GM19455 (cell line): ENCODE data around the gene SLC12A4.
"Not testable (repeated sequence)": the region's sequence is repeated elsewhere in the genome, so short reads cannot be mapped to it uniquely, and the experiment has no call there.

Experiments used
- ATAC-seq: cut with Tn5 transposase; IDR thresholded peaks from one replicate; pipeline ENCODE4 v1.9.1; 2021; ENCODE audit not compliant: unreplicated experiment

Gene SLC12A4

DNA sequence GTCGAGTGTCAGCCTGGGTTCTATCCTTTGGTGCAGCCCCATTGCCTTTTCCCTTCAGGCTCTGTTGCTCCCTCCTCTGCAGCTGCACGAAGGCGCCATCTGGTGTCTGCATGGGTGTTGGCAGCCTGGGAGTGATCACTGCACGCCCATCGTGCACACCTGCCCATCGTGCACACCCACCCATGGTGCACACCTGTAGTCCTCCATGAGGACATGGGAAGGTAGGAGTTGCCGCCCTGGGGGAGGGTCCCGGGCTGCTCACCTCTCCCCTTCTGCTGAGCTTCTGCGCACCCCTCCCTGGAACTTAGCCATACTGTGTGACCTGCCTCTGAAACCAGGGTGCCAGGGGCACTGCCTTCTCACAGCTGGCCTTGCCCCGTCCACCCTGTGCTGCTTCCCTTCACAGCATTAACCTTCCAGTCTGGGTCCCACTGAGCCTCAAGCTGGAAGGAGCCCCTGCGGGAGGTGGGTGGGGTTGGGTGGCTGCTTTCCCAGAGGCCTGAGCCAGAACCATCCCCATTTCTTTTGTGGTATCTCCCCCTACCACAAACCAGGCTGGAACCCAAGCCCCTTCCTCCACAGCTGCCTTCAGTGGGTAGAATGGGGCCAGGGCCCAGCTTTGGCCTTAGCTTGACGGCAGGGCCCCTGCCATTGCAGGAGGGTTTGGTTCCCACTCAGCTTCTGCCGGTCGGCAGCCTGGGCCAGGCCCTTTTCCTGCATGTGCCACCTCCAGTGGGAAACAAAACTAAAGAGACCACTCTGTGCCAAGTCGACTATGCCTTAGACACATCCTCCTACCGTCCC, 39.7 kb downstream of the SLC12A4 start:
- ATAC-seq, result no peak

GRCh38 chr16:67928147-67928546, 40.3 kb downstream of the SLC12A4 start:
- ATAC-seq, result no peak

GRCh38 chr16:67927131-67927941, 41.1 kb downstream of the SLC12A4 start:
- no peak for ATAC-seq

DNA sequence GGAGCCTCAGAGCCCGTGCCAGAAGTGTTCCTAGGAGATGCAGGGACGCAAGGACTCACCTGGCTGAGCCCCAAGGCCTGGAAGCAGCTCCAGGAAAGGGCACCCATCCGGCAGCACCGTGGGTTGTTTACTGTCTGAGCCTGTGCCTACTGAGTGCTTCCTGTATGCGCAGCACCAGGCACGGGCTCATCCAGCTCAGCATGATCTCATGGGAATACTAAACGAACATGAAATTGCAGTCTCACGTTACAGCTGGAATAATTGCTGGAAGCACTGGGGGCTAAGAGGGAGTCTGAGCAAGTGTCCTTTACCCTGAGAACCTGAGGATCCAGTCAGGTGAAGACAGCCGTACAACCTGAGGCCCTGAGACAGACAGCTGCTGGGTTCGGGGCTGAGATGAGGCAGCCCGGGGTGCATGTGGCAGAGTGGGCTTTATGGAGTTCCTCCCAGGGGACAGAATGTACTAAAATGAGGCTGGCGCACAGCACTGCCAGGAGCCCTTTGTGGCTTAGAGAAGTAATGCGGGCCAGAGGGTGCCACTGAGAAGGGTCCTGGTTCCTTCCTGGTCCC, 42.2 kb downstream of the SLC12A4 start:
- ATAC-seq, result no peak

DNA sequence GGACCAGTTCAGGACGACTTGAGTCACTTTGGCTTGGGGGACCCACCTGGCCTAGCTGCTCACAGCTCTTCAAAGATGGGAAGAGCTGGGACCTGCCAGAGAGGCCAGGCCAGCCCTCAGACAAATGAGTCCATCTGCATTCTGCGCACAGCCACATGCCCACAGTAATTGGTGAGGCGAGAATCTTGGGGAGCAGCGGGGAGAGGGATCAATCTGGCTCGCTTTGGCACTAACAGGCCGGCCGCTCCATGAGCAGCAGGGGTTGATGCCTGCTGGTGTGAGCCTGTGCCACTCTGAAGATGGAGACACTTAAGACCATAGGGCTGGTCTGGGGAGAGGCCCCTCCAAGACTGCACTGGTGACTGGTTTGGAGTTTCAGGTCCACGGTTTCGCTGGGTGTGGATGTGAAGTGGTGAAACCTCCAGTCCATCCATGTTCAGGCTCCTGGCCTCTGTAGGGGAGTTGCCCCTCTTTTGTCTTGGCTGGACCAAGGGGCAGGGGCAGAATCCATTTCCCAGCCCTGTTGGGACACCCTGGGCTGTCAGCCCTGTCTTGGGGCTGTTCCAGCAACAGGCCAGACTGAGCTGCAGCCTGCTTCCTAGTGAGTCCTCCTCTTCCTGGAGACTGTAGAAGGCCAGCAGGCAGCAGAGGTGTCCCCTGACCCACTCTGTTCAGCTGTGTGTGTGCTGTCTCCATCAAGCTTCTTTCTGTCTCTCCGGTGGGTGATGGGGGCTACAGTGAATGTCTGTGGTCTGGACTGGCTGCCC, 44.1 kb downstream of the SLC12A4 start:
- no peak for ATAC-seq

- ATAC-seq, result no peak
Observed at GRCh38 chr16:67923414-67924116, 44.9 kb downstream of the SLC12A4 start.

DNA sequence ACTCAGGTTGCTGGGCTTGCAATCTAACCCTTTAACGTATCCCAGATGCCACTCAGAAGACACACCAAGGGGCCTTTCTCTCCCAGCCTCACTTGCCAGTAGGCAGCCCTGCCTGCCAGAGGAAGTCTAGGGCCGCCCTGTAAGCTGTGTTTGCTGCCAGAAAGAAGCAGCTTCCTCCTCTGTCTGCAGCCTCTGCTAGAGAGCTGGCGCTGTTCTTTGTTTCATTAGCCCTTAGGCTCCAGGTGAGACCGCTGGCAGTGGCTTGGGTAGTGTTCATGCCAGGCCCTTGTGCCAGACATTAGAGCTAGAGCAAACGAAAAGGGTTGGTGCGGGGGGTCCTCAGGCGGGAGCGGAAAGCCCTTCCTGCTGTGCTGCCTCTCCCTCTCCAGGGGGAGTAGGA, 45.7 kb downstream of the SLC12A4 start:
- ATAC-seq, result no peak

DNA sequence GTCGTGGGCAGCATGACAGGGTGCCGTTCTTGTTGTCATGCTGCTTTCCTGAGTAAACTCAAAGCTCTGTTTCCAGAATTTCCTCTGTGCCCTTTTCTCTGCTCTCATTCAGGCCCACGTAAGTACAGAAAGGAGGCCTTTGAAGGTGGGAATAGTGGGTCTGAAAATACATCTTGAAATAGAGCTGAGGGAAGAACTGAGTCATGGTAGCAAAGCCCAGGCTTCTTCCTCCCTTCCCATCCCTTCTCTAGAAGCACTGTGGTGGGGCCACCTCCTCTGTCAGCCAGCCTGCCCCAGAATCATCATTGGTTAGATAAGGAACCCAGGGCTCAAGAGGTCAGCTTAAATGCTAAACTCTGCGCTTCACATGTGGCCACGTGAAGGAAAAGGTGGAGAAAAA, 46.2 kb downstream of the SLC12A4 start:
- no peak for ATAC-seq

DNA sequence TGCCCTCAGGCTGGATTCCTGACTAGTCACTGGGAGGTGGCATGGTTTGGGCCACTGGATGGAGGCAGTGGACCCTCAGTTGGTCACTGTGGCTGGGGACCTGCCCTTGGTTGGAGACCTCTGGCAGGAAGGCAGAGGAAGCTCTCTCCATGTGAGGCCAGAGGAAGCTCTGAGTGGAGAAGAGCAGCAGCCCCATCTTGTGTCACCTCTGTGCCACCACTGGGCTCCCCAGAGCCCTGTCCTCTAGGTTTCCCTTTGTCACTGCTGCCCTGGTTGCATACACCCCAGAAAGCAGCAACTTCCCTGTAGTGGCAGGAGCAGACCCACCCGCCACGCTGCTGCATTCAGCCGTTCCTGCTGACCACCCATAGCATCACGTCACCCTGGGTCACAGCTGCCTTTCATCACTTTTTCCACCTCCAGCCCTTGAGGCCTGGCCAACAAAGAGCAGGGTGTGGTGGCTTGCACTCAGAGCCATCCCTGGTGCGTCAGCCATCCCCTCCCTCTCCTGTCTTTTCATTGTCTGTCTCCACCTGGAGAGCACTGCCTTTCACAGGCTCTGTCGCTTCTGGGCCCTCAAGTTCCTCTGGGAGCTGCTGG, 48.7 kb downstream of the SLC12A4 start:
- no peak for ATAC-seq

DNA sequence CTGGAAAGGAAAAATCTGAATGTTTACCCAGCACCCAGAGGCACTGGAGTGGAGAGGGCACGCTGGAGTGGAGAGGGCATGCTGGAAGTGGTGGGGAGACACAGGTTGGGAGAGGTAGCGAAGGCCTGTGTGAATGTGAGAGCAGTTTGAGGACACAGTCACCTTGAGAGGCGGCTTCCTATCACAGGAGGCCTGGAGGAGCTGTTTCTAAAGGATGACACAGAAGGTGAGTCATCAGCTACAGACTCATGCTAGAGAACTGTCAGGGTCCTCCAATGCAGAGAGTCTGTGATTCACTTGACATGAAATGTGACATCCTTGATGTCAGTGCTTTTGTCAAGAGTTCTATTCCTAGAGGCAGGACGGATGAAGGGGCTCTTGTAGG, 50.6 kb downstream of the SLC12A4 start:
- ATAC-seq, result no peak

DNA sequence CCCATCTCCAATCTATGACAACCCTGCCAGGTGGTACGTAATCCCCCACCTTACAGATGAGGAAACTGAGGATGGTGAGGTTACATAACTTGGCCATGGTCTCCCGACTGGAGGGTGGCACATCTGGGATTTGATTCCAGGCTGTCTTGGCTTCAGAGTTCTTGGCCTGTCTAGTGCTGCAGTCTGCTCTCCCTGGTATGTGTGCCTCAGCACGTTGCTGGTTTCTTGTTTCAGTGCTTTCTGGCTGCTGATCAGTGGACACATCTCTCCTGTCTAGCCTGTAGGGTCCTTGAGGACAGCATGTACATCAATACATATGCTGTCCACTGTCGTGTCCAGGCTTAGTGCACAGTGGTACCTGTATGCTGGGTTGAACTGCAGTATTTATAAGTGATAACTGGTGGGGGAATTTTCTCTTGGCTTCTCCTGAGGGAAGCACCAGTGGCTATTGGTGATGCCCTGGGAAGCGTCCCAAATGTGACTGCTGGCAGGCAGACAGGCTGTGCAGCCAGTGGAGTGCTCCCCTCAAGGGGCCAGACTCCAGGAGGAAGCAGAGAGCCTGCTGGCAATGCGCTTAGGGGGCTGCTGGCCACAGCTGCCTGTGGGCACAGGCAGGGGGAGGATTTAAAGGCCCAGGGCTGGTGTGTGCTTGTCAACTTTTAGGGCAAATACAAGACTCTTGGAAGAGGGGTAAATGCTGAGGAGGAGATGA, 51.1 kb downstream of the SLC12A4 start:
- no peak for ATAC-seq

DNA sequence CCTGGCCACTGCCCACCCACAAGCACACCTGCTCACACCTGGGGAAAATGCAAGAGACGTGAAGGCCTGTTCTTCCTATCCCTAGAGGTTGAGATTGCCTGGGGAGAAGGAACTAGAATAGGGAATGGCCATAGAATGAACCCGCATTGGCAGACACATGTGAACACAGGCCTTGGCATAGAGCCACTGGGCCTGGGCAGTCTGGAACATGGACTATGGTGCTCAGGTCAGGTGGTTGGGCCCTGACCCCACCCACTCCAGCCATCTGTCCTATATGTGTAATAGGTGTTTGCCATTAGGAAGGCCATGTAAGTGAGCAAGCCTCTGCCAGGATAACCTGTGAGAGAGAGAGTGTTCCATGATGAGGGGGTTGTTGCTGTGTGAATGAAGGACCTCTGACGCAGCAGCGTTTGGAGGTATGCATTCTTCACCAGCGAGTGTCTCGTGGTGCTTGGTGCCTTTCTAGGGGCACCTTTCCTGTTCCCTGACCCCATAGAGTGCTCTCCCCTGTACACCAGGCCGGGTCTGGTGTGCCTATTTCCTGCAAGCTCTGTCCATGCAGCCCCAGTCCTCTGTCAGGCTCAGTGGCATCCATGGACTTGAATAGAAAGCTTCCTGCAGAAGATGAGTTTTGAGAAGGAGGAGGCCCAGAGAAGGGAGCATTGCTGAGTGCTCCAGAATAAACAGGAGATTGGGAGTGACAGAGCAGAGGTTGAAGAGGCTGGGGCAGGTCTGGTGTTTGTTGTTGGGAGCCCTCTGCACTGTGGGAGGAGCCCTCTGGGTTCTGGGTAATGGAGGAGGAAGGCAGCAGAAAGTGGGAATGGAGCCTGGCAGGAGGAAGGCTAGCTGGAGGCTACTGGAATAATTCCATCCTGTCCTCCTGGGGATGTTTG, 52.4 kb downstream of the SLC12A4 start:
- no peak for ATAC-seq

- not testable (repeated sequence) for ATAC-seq
Observed at GRCh38 chr16:67915496-67915769, 53.0 kb downstream of the SLC12A4 start.

- no peak for ATAC-seq
Observed at GRCh38 chr16:67914758-67915495, 53.5 kb downstream of the SLC12A4 start.

GRCh38 chr16:67910158-67910557, 58.3 kb downstream of the SLC12A4 start:
- no peak for ATAC-seq

- ATAC-seq, result no peak
Observed at GRCh38 chr16:67909056-67909742, 59.2 kb downstream of the SLC12A4 start.

DNA sequence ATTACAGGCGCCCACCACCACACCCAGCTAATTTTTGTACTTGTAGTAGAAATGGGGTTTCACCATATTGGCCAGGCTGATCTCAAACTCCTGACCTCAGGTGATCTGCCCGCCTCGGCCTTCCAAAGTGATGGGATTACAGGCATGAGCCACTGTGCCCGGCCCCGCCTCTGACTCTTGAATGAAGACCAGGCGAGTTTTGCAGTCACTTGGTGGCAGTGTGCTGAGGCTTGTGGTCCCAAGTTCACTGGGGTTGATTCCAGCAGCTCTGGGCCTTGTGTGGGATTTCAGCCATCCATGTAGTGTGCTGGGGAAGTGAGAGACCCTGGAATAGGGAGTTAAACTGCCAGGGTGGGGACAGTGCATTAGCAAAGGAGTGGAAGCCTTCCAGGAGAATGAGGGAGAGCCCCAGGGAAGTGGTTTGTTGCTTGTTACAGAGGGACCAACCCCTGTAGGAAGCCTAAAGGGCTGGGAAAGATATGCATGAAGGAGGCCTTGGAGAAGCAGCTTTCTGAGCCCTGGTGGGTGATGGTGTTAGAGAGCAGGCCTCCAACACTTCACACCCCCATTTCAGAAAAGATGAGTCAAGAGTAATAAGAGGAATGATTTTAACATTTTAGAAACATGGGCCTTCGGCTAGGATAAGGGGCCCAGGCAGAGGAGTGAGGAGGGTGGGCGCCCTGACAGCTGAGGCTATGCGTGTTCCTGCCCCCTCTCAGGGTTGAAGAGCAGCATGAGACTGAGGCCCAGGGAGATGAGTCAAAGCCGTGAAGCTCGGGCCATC, 60.8 kb downstream of the SLC12A4 start:
- ATAC-seq, result no peak
